Measurements from ENCODE around the gene CGA.

DNA sequence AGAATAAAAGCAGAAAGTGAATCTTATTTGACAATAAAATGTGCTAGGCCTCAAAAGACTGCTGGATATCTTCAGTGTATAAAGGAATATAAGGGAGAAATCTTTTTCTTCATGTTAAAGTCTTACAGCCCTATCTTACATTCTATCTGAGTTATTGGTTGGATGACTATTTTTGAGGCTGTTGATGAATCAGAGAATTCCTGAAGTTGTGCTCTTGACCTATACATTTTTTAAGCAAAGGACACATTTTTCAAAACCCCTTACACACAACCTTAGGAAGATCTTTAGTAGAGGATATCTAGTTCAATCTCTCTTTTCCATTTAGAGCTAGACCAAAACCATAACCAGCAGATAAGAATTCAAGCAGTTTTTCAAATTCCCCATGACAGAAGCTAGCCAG, 10.9 kb upstream of the CGA start:
- TF ChIP-seq POLR2A (IDR thresholded peaks at IDR 0.05) = no peak
- TF ChIP-seq, protein P1, sequence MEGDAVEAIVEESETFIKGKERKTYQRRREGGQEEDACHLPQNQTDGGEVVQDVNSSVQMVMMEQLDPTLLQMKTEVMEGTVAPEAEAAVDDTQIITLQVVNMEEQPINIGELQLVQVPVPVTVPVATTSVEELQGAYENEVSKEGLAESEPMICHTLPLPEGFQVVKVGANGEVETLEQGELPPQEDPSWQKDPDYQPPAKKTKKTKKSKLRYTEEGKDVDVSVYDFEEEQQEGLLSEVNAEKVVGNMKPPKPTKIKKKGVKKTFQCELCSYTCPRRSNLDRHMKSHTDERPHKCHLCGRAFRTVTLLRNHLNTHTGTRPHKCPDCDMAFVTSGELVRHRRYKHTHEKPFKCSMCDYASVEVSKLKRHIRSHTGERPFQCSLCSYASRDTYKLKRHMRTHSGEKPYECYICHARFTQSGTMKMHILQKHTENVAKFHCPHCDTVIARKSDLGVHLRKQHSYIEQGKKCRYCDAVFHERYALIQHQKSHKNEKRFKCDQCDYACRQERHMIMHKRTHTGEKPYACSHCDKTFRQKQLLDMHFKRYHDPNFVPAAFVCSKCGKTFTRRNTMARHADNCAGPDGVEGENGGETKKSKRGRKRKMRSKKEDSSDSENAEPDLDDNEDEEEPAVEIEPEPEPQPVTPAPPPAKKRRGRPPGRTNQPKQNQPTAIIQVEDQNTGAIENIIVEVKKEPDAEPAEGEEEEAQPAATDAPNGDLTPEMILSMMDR (IDR thresholded peaks at IDR 0.05) = no peak
